Measurements from ENCODE around the gene VIPAS39. TPM values are rescaled to one million over a fixed set of nuclear protein-coding genes. Genes with fewer than 3 reads are reported as not detected.

The VIPAS39 gene
- total and polyA plus RNA-seq, 9 of the 15 experiments (the other 6 are each of a cell fraction or from before 2014, with no cell fraction given) = 5.7 to 25.6 (median 9.9) TPM

- no peak for TF ChIP-seq CEBPG (CRISPR knock-in tag; IDR thresholded peaks at IDR 0.05)
- peak; percentile 41 to 43; a peak in 2 of 4 replicates for TF ChIP-seq CEBPG (tag; conservative IDR thresholded peaks at IDR 0.05 in 1 of 2, IDR thresholded peaks at IDR 0.05 in 1 of 2)
- peak; percentile 17; the same call in 1 of the 2 replicates for TF ChIP-seq SPI1 (IDR thresholded peaks at IDR 0.05; ENCODE audit: borderline replicate concordance, low read depth, low read length)
- TF ChIP-seq SMARCA4 (IDR thresholded peaks at IDR 0.05) = peak; percentile 52; the same call in 1 of the 2 replicates
- TF ChIP-seq SMARCB1 (IDR thresholded peaks at IDR 0.05; ENCODE audit: insufficient read length, low read depth) = no peak
- no peak for TF ChIP-seq CREBBP (IDR thresholded peaks at IDR 0.05; ENCODE audit: low read depth, low read length)
- TF ChIP-seq NFE2L1 (tag; IDR thresholded peaks at IDR 0.05; ENCODE audit: borderline replicate concordance, low read depth) = no peak
- TF ChIP-seq ZNF507 (tag; conservative IDR thresholded peaks at IDR 0.05) = no peak
- TF ChIP-seq CEBPB (tag; IDR thresholded peaks at IDR 0.05) = no peak
- TF ChIP-seq ZNF347 (CRISPR knock-in tag; IDR thresholded peaks at IDR 0.05; ENCODE audit: low read depth) = no peak
- TF ChIP-seq SNIP1 (IDR thresholded peaks at IDR 0.05; ENCODE audit: low read depth) = no peak
- peak; percentile 74 for TF ChIP-seq ARID1B (IDR thresholded peaks at IDR 0.05)
- peak; percentile 83 for TF ChIP-seq CBFA2T3 (IDR thresholded peaks at IDR 0.05)
- no peak for TF ChIP-seq GTF2A2 (tag; IDR thresholded peaks at IDR 0.05)
- TF ChIP-seq CTBP1 (IDR thresholded peaks at IDR 0.05; ENCODE audit: borderline replicate concordance) = peak; percentile 12; the same call in 1 of the 2 replicates
- TF ChIP-seq ZNF212 (CRISPR knock-in tag; IDR thresholded peaks at IDR 0.05) = no peak
- no peak for TF ChIP-seq USF2 (CRISPR knock-in tag; IDR thresholded peaks at IDR 0.05)
- TF ChIP-seq PHF20 (IDR thresholded peaks at IDR 0.05; ENCODE audit: partially characterized antibody) = no peak
Measured at GRCh38 chr14:77407158-77407557, 50.2 kb downstream of the VIPAS39 start (continued).
